Common myeloid progenitor, CD34-positive (primary cell): Measurements from ENCODE around the gene C11orf42. TPM values are rescaled to one million over a fixed set of nuclear protein-coding genes. Genes with fewer than 3 reads are reported as not detected.

Experiments
- CTCF ChIA-PET: fragments of 350-600 bp; sonication (Branson Sonifier 250); formaldehyde crosslinking; loops from one replicate; lab custom pipeline; 2021; ENCODE audit warnings: antibody characterized with exemption; lab: Charles Lee
- POLR2A ChIA-PET: fragments of 350-600 bp; sonication (Branson Sonifier 250); formaldehyde crosslinking; loops from one replicate; lab custom pipeline; 2021; ENCODE audit warnings: antibody characterized with exemption; lab: Charles Lee
- DNase-seq, 3 donors: peaks; one replicate each; pipeline versions ENCODE4 v3.0.0 to v3.0.0-alpha.2; 2013
- H3K27ac ChIP-seq, 2 experiments: 1 replicate in 1 of 2; 2 replicates in 1 of 2; pipeline ENCODE4 v1.7.0; 2013; ENCODE audit warnings: inconsistent platforms in 2 of 2, low read length in 2 of 2, mild to moderate bottlenecking in 2 of 2, low read depth in 1 of 2, moderate library complexity in 1 of 2; ENCODE audit not compliant: severe bottlenecking in 2 of 2, insufficient read depth in 1 of 2, poor library complexity in 1 of 2
- H3K27me3 ChIP-seq, 5 experiments: replicated peaks in 2 of 5; 1 replicate in 3 of 5; 2 replicates in 2 of 5; pipeline versions ENCODE4 v1.6.1 to v1.7.0; 2013; ENCODE audit warnings: low read length in 4 of 5, mild to moderate bottlenecking in 2 of 5, moderate library complexity in 2 of 5, inconsistent platforms in 1 of 5; ENCODE audit not compliant: insufficient read depth in 5 of 5, control insufficient read depth in 4 of 5
- H3K36me3 ChIP-seq, 4 experiments: 1 replicate in 2 of 4; 2 replicates in 2 of 4; pipeline versions ENCODE4 v1.6.1 to v1.7.0; 2013; ENCODE audit warnings: low read length in 3 of 4, control low read depth in 1 of 4, mild to moderate bottlenecking in 1 of 4; ENCODE audit not compliant: control insufficient read depth in 4 of 4, insufficient read depth in 4 of 4
- H3K4me1 ChIP-seq, 4 experiments: 1 replicate in 3 of 4; 2 replicates in 1 of 4; pipeline versions ENCODE4 v1.6.1 to v1.7.1; 2013; ENCODE audit warnings: low read length in 3 of 4, mild to moderate bottlenecking in 3 of 4, control low read depth in 1 of 4, inconsistent platforms in 1 of 4, moderate library complexity in 1 of 4; ENCODE audit not compliant: control insufficient read depth in 4 of 4, insufficient read depth in 4 of 4; ENCODE audit errors: control extremely low read depth in 1 of 4
- H3K4me3 ChIP-seq, 7 experiments: 1 replicate in 4 of 7; 2 replicates in 3 of 7; pipeline versions ENCODE4 v1.5.1 to v1.7.0; 2013; ENCODE audit warnings: mild to moderate bottlenecking in 7 of 7, low read length in 6 of 7, moderate library complexity in 6 of 7, inconsistent platforms in 2 of 7, low read depth in 2 of 7, control low read depth in 1 of 7; ENCODE audit not compliant: insufficient read depth in 4 of 7, control insufficient read depth in 1 of 7; ENCODE audit errors: extremely low read depth in 1 of 7
- H3K9me3 ChIP-seq, 5 experiments: 1 replicate in 4 of 5; 2 replicates in 1 of 5; pipeline versions ENCODE4 v1.6.1 to v1.7.1; 2013; ENCODE audit warnings: low read length in 4 of 5, mild to moderate bottlenecking in 2 of 5, inconsistent platforms in 1 of 5, low read depth in 1 of 5, moderate library complexity in 1 of 5; ENCODE audit not compliant: control insufficient read depth in 4 of 5, insufficient read depth in 2 of 5; ENCODE audit errors: control extremely low read depth in 1 of 5
- WGBS: methylation state at CpG from one replicate; pipeline ENCODE4 v1.1.5; 2013; ENCODE audit not compliant: insufficient coverage; 5-methylcytosine and 5-hydroxymethylcytosine counted together
- polyA plus RNA-seq: library from polyadenylated mRNA; unstranded; fragments of 120-200 nt; gene quantifications from one replicate; pipeline ENCODE4 v1.2.1, GENCODE V29; 2013

C11orf42 gene
- not detected for polyA plus RNA-seq

GRCh38 chr11:6205366-6205765 lies at the start of gene C11orf42:
Gene C11orf42, plus strand, starts transcription at chr11:6205557. Its CDS starts 59 bp downstream, at chr11:6205616.
- H3K36me3 ChIP-seq = peaks cover 0 to 21% (median 12%) of the 10 kb centered on the region in 4 experiments
- no CpG with 5 or more reads among the region's 1 CpG for WGBS
- no peak within 1 kb of the TSS for H3K4me3 ChIP-seq
- ChIA-PET CTCF (no interaction called here), POLR2A (no interaction called here)
- H3K27ac ChIP-seq = no peak within 1 kb of the TSS
- no peak for DNase-seq
- peaks cover 0 to 9% (median 4%) of the 10 kb centered on the region in 4 experiments for H3K4me1 ChIP-seq
- no peaks in the 10 kb centered on the region for H3K9me3 ChIP-seq
- H3K27me3 ChIP-seq = no peaks in the 10 kb centered on the region

- Histone ChIP-seq H3K9me3 (no peaks in the 10 kb centered on the region), H3K27ac (no peak overlapping the region), H3K27me3 (peaks cover 0 to under 1% (median 0%) of the 10 kb centered on the region in 5 experiments), H3K36me3 (no peaks in the 10 kb centered on the region), H3K4me3 (no peak overlapping the region), H3K4me1 (no peaks in the 10 kb centered on the region)
- 85% methylated on average over 6 of the region's 7 CpGs for WGBS
- POLR2A ChIA-PET = no interaction called here
- DNase-seq = no peak
- CTCF ChIA-PET = interaction anchor here (1.5 kb wide), 1 partner anchor 19 kb away, joined by 3 read pairs; no protein-coding TSS in a partner anchor
Observed at GRCh38 chr11:6156628-6157359, 48.6 kb upstream of the C11orf42 start.

GRCh38 chr11:6170226-6170625 lies 35.1 kb upstream of the C11orf42 start, which contains the start of gene OR52B2:
Gene OR52B2, minus strand, starts transcription at chr11:6170326. Its CDS starts 0 bp downstream, at chr11:6170326.
- Histone ChIP-seq H3K27ac (no peak within 1 kb of the TSS), H3K36me3 (no peaks in the 10 kb centered on the region), H3K27me3 (peaks cover 0 to 2% (median 0%) of the 10 kb centered on the region in 5 experiments), H3K4me1 (no peaks in the 10 kb centered on the region), H3K9me3 (peaks cover 0 to 2% (median under 1%) of the 10 kb centered on the region in 5 experiments), H3K4me3 (no peak within 1 kb of the TSS)
- WGBS = no CpG with 5 or more reads among the region's 1 CpG
- no peak for DNase-seq
- POLR2A ChIA-PET = no interaction called here
- CTCF ChIA-PET = no interaction called here

DNA sequence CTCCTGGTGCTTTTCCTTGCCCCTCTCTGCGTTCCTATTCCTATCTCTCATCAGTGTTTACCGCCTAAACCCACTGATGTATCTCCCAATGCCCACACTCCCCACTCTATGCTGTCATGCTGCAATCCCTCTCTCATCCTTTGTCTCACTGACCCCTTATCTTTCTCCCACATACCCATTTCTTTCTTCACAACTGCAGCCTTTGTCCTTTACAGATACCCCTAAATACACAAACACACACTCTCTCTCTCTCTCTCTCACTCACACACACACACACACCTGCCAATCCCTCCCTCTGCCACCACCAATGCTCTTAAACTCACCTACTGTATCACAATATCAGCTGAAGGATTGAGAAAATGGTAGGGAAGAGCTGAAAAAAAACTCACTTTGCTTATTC lies 29.9 kb upstream of the C11orf42 start:
- Histone ChIP-seq H3K9me3 (no peaks in the 10 kb centered on the region), H3K36me3 (no peaks in the 10 kb centered on the region), H3K27ac (no peak overlapping the region), H3K4me3 (no peak overlapping the region), H3K27me3 (peaks cover 0 to 2% (median 0%) of the 10 kb centered on the region in 5 experiments), H3K4me1 (no peaks in the 10 kb centered on the region)
- ChIA-PET CTCF (interaction anchor here (1.1 kb wide), 1 partner anchor 18 kb away, joined by 3 read pairs; no protein-coding TSS in a partner anchor), POLR2A (no interaction called here)
- WGBS = 91% methylated on average over 2 of the region's 2 CpGs
- no peak for DNase-seq

- Histone ChIP-seq H3K9me3 (no peaks in the 10 kb centered on the region), H3K4me1 (peaks cover 0 to 7% (median 0%) of the 10 kb centered on the region in 4 experiments), H3K36me3 (no peaks in the 10 kb centered on the region), H3K27ac (no peak overlapping the region), H3K27me3 (peaks cover 0 to 2% (median 0%) of the 10 kb centered on the region in 5 experiments), H3K4me3 (no peak overlapping the region)
- DNase-seq = peak in 2 of 3 donors; percentile 4 to 7
- POLR2A ChIA-PET = no interaction called here
- CTCF ChIA-PET = interaction anchor here (1.0 kb wide), 1 partner anchor 9 kb away, joined by 3 read pairs; no protein-coding TSS in a partner anchor
Observed at GRCh38 chr11:6191742-6192141, 13.6 kb upstream of the C11orf42 start.

DNA sequence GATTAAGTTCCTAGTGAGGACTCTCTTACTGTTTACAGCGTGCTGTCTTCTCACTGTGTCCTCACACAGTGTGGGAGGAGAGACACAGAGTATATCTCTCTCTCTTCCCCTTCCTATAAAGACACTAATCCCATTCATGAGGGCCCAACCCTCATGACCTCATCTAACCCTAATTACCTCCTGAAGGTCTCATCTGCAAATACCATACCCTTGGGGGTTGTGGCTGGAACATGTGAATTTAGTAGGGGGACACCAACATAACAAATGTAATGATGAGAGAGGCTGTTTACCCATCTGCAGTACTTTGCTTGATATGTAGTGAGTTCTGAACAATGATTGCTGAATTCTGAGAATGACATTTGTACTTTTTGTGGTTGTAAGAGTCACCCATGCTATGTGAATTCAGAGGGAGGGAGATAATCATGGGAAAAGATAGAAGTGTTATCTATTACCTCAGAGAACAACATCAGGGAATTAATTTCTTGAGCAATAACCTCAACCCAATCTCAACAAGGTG lies 11.2 kb upstream of the C11orf42 start:
- H3K4me3 ChIP-seq = no peak overlapping the region
- DNase-seq = no peak
- ChIA-PET POLR2A (no interaction called here), CTCF (no interaction called here)
- H3K27ac ChIP-seq = no peak overlapping the region
- no peaks in the 10 kb centered on the region for H3K36me3 ChIP-seq
- WGBS = 80% methylated on average over 1 of the region's 1 CpG
- peaks cover 0 to 7% (median 0%) of the 10 kb centered on the region in 4 experiments for H3K4me1 ChIP-seq
- H3K27me3 ChIP-seq = peaks cover 0 to 2% (median 0%) of the 10 kb centered on the region in 5 experiments
- no peaks in the 10 kb centered on the region for H3K9me3 ChIP-seq

- 100% methylated on average over 2 of the region's 4 CpGs for WGBS
- Histone ChIP-seq H3K27ac (no peak overlapping the region), H3K36me3 (no peaks in the 10 kb centered on the region), H3K4me1 (peaks cover 0 to 11% (median 3%) of the 10 kb centered on the region in 4 experiments), H3K9me3 (no peaks in the 10 kb centered on the region), H3K4me3 (no peak overlapping the region), H3K27me3 (peaks cover 0 to 2% (median 0%) of the 10 kb centered on the region in 5 experiments)
- DNase-seq = peak in 2 of 3 donors; percentile 1 to 6
- CTCF ChIA-PET = no interaction called here
- POLR2A ChIA-PET = no interaction called here
Observed at GRCh38 chr11:6196396-6196795, 9.0 kb upstream of the C11orf42 start.
